Activated gamma-delta T cell (primary cell): Measurements from ENCODE around the gene HLA-G.
"Not testable (repeated sequence)": the region's sequence is repeated elsewhere in the genome, so short reads cannot be mapped to it uniquely, and the experiment has no call there.

Source experiments
- DNase-seq: peaks from one replicate; lab custom pipeline; 2025; lab: John Stamatoyannopoulos, UW
- total RNA-seq, 2 donors: gene quantifications; one replicate each; lab custom pipeline; 2026; lab: John Stamatoyannopoulos, UW

HLA-G gene
- 2.8 to 5.8 reads per million in 2 donors for total RNA-seq

DNA sequence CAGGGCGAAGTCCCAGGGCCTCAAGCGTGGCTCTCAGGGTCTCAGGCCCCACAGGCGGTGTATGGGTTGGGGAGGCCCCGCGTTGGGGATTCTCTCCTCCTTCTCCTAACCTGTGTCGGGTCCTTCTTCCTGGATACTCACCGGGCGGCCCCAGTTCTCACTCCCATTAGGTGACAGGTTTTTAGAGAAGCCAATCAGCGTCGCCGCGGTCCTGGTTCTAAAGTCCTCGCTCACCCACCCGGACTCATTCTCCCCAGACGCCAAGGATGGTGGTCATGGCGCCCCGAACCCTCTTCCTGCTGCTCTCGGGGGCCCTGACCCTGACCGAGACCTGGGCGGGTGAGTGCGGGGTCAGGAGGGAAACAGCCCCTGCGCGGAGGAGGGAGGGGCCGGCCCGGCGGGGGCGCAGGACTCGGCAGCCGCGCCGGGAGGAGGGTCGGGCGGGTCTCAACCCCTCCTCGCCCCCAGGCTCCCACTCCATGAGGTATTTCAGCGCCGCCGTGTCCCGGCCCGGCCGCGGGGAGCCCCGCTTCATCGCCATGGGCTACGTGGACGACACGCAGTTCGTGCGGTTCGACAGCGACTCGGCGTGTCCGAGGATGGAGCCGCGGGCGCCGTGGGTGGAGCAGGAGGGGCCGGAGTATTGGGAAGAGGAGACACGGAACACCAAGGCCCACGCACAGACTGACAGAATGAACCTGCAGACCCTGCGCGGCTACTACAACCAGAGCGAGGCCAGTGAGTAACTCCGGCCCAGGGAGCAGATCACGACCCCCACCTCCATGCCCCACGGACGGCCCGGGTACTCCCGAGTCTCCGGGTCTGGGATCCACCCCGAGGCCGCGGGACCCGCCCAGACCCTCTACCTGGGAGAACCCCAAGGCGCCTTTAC is at the start of gene HLA-G:
HLA-G (plus strand) TSS at position 247 of the 892 bp plus-strand sequence; CDS start at position 267, 20 bp downstream.
- no peak for DNase-seq

DNA sequence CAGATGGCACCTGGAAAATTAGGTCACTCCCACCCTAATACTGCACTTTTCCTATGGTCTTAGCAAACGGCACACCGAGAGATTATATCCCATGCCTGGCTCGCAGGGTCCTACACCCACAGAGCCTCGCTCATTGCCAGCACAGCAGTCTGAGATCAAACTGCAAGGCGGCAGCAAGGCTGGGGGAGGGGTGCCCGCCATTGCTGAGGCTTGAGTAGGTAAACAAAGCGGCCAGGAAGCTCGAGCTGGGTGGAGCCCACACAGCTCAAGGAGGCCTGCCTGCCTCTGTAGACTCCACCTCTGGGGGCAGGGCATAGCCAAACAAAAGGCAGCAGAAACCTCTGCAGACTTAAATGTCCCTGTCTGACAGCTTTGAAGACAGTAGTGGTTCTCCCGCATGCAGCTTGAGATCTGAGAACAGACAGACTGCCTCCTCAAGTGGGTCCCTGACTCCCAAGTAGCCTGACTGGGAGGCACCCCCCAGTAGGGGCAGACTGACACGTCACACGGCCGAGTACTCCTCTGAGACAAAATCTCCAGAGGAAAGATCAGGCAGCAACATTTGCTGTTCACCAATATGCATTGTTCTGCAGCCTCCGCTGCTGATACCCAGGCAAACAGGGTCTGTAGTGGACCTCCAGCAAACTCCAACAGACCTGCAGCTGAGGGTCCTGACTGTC is 47.5 kb upstream of the HLA-G start:
- DNase-seq = not testable (repeated sequence)

DNA sequence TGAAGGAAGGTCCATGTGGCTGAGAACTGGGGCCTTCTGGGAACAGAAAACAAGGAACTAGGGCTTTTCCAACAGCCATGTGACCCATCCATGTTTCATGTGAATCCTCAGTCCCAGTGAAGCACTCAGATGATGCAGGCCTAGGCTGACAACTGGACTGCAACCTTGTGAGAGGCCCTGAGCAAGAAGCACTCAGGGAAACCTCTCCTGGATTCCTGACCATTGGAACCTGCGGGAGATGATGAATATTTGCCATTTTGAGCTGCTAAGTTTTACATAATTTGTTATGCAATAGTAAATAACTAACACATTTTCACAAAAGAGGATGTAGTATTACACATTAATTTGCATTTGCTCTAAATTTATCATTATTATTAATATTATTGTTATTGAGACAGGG is 38.4 kb upstream of the HLA-G start:
- no peak for DNase-seq

DNA sequence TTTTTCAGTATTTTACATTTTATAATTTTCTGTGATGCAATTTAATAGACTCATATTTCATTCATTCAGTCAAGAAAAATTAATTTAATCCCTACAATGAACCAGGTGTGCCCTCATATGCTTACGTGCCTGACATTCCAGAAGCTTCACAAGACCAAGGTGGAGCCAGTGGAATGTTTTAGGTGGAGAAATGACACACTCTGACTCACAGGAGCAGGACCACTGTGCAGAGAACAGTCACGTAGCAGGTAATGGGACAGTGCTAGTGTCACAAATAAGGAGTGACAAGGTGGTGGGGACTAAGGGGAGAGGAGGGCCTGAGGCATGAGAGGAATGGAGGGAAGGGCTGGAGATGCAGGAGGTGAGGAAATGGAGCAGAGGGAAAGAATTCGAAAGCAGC is 37.0 kb upstream of the HLA-G start:
- no peak for DNase-seq

DNA sequence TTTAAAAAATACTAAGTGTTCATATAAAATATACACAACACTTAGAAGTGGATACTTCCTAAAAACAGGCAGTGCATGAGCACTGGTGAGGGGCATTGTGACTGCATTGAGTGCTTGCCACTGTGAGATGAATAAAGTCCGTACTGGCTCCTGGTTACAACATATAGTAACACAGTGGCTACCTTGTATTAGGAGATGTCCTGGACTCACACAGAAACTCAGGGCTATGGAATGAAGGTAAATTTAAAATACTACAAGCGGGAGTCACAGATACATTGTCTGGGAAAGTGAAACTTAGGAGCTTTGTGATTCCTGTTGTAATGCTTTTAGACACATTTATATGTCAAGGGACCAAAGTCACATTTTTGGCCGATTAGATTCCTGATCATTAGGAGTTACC is 36.5 kb upstream of the HLA-G start:
- no peak for DNase-seq

DNA sequence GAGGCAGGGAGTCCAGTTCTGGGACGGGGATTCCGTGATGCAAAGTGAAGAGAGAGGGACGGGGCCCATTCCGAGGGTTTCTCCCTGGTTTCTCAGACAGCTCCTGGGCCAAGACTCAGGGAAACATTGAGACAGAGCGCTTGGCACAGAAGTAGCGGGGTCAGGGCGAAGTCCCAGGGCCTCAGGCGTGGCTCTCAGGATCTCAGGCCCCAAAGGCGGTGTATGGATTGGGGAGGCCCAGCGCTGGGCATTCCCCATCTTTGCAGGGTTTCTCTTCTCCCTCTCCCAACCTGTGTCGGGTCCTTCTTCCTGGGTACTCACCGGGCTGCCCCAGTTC is 35.9 kb upstream of the HLA-G start:
- DNase-seq = no peak

- peak; percentile 73 for DNase-seq
Measured at GRCh38 chr6:29792123-29793035, 35.2 kb upstream of the HLA-G start.

DNA sequence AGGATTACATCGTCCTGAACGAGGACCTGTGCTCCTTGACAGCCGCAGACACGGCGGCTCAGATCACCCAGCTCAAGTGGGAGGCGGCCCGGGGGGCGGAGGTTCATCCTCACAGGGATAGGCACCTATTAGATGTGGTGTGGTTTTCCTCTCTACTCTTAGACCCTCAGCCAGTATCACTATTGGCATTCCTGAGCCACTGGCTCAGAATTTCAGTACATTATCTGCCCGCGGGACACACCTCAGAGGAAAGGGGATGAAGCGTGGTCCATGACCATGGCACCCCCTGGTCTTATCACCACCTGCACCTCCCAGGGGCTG is 34.6 kb upstream of the HLA-G start:
- DNase-seq = no peak

- no peak for DNase-seq
Measured at GRCh38 chr6:29793796-29794195, 33.8 kb upstream of the HLA-G start.

- DNase-seq = no peak
Measured at GRCh38 chr6:29796026-29796425, 31.6 kb upstream of the HLA-G start.

DNA sequence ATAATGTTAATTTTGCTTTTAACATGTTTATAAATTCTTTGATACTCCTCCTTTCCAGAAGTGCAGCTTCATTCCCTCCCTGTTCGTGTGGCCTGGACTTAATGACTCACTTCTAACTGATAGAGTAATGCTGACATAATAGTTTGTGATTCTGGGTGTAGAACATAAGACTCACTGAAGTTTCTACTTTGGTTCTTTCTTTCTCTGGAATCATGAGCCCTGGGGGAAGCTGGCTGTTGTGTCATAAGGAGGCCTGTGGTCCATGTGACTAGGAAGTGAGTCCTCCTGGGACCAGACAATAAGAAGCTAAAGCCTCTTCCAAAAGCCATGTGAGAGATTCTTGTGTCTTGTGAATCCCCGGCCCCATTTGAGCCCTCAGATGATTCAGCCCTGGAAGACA is 30.5 kb upstream of the HLA-G start:
- DNase-seq = no peak

GRCh38 chr6:29797966-29798365 is 29.7 kb upstream of the HLA-G start:
- no peak for DNase-seq

- no peak for DNase-seq
Measured at GRCh38 chr6:29800254-29800653, 27.4 kb upstream of the HLA-G start.

- no peak for DNase-seq
Measured at GRCh38 chr6:29806387-29806786, 21.2 kb upstream of the HLA-G start.

- DNase-seq = no peak
Measured at GRCh38 chr6:29809249-29809648, 18.4 kb upstream of the HLA-G start.

DNA sequence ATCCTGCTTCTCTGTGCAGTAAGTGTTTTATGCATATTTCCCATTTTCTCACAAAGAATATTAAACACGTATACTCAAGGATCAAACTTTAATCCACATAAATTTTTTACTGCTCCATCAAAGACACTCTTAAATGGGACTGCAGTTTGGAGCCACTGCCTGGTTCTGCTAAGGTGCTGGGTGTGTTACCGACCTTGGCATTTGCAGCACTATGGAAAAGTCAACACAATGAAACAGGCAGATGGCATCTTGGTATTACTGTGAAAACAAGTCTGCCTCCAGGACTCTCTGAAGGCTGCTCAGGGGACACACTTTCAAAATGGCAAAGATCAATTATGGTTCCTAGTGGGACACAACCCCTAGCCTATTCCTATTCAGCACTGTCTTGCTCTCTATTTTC is 17.3 kb upstream of the HLA-G start:
- DNase-seq = no peak

DNA sequence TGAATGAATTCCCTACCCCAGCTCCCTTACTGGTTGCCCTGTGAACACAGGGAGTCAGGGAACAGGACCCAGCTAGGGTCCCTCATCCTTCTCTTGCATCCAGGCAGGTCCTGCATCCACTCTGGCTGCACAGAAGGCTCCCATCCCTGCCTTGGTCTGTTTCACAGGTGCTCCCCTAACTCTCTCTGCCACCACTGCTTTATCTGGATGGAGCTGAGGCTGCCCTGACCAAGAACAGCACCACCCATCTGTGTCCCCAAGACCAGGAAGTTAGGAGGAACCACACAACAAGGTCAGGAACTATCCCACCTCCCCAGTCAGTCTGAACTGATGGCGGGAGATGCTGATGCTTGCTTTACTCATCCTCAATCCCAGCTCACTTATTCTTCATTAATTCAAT is 16.2 kb upstream of the HLA-G start:
- DNase-seq = no peak

GRCh38 chr6:29813066-29813465 is 14.6 kb upstream of the HLA-G start:
- DNase-seq = no peak

GRCh38 chr6:29813809-29814208 is 13.8 kb upstream of the HLA-G start:
- no peak for DNase-seq

- no peak for DNase-seq
Measured at GRCh38 chr6:29814379-29815117, 13.1 kb upstream of the HLA-G start.

GRCh38 chr6:29815118-29815750 is 12.4 kb upstream of the HLA-G start:
- DNase-seq = no peak
